GM13977 (cell line): ENCODE measurements around the gene WTAP.

ENCODE experiments used
- DNase-seq: peaks from one replicate; pipeline ENCODE4 v3.0.0; 2012; ENCODE audit warnings: low spot score
- CTCF ChIP-seq: IDR thresholded peaks from 2 replicates; pipeline ENCODE4 v1.5.1; 2012; ENCODE audit warnings: mild to moderate bottlenecking, control low read depth; ENCODE audit not compliant: insufficient read depth; ENCODE audit errors: extremely low read depth, missing control alignments
- in situ Hi-C: fragments of 300-500 bp; cut with MboI; formaldehyde crosslinking; loops from one replicate; pipeline ENCODE4 v1.12.0; 2022; ENCODE audit warnings: low sequenced_read_pairs, low pct_unique_long_range_greater_than_20kb, mixed read lengths, inconsistent platforms; ENCODE audit not compliant: unreplicated experiment

The WTAP gene

GRCh38 chr6:159713984-159714383, 13.3 kb upstream of the WTAP start:
- no peak for TF ChIP-seq CTCF
- DNase-seq: no peak
- in situ Hi-C loops: loop anchor here (25.0 kb wide), 1 partner anchor 223 kb away; no protein-coding TSS in a partner anchor

- no peak for TF ChIP-seq CTCF
- no peak for DNase-seq
- in situ Hi-C loops: loop anchor here (25.0 kb wide), 1 partner anchor 223 kb away; no protein-coding TSS in a partner anchor
Measured at GRCh38 chr6:159714404-159714803, 12.9 kb upstream of the WTAP start.

- no peak for TF ChIP-seq CTCF
- no peak for DNase-seq
- in situ Hi-C loops: loop anchor here (25.0 kb wide), 1 partner anchor 222 kb away; no protein-coding TSS in a partner anchor
Measured at GRCh38 chr6:159715166-159715565, 12.1 kb upstream of the WTAP start.

GRCh38 chr6:159715605-159716004, 11.7 kb upstream of the WTAP start:
- DNase-seq: no peak
- in situ Hi-C loops: loop anchor here (25.0 kb wide), 1 partner anchor 222 kb away; no protein-coding TSS in a partner anchor
- TF ChIP-seq CTCF: no peak

GRCh38 chr6:159716247-159717096, 10.8 kb upstream of the WTAP start:
- DNase-seq: no peak
- TF ChIP-seq CTCF: no peak
- in situ Hi-C loops: loop anchor here (25.0 kb wide), 1 partner anchor 221 kb away; no protein-coding TSS in a partner anchor

- DNase-seq: no peak
- TF ChIP-seq CTCF: no peak
- in situ Hi-C loops: loop anchor here (25.0 kb wide), 1 partner anchor 219 kb away; no protein-coding TSS in a partner anchor
Measured at GRCh38 chr6:159718634-159719033, 8.7 kb upstream of the WTAP start.
